ENCODE data around the gene DNMT1.

GRCh38 chr19:10085641-10086590, 108.8 kb downstream of the DNMT1 start, which contains the start of gene SHFL:
- TF ChIP-seq POLR2AphosphoS5 (IDR thresholded peaks at IDR 0.05; ENCODE audit: borderline replicate concordance, low read depth, low read length) (no peak), EZH2 (IDR thresholded peaks at IDR 0.05) (no peak), FOXP2 (optimal IDR thresholded peaks at IDR 0.05; ENCODE audit: control extremely low read depth, extremely low read length, insufficient read depth) (no peak)
